ENCODE results near the gene SLMAP.

- no peak for TF ChIP-seq CTCF (conservative IDR thresholded peaks at IDR 0.05; ENCODE audit: low read depth, low read length)
- no peak for TF ChIP-seq USF2 (IDR thresholded peaks at IDR 0.05; ENCODE audit: low read depth, low read length)
- TF ChIP-seq CEBPB (IDR thresholded peaks at IDR 0.05; ENCODE audit: low read depth, low read length), result no peak
- no peak for TF ChIP-seq POLR2A (IDR thresholded peaks at IDR 0.05; ENCODE audit: low read depth, low read length)
- TF ChIP-seq FOS (IDR thresholded peaks at IDR 0.05; ENCODE audit: low read depth, low read length), result no peak
- no peak for TF ChIP-seq BHLHE40 (IDR thresholded peaks at IDR 0.05; ENCODE audit: low read depth, low read length)
Measured at GRCh38 chr3:57943525-57944495, 187.7 kb downstream of the SLMAP start.
